PC-9 (cell line): ENCODE data around the gene C14orf119. TPM values are rescaled to one million over a fixed set of nuclear protein-coding genes. Genes with fewer than 3 reads are reported as not detected.

Source experiments
- BruUV-seq: library from RNA; stranded (reverse); fragments of 400-500 nt; replicated peaks from 2 replicates; lab custom pipeline; 2021; lab: Mats Ljungman, UMichigan
- CTCF ChIA-PET: fragments of 300-600 bp; sonication (Branson Sonifier 250); formaldehyde crosslinking; loops from one replicate; lab custom pipeline; 2022; ENCODE audit warnings: antibody characterized with exemption; lab: Charles Lee
- POLR2A ChIA-PET: fragments of 300-600 bp; sonication (Branson Sonifier 250); formaldehyde crosslinking; loops from one replicate; lab custom pipeline; 2022; ENCODE audit warnings: antibody characterized with exemption; ENCODE audit not compliant: unreplicated experiment; lab: Charles Lee
- DNase-seq, 2 experiments: peaks; one replicate each; pipeline versions ENCODE4 v3.0.0 to v3.0.0-alpha.2; 2015 to 2022; ENCODE audit warnings: mixed read lengths in 1 of 2
- H2AFZ ChIP-seq: fragments of 200-600 bp; sonication (generic); 2 replicates; pipeline ENCODE4 v1.8.1; 2017; ENCODE audit warnings: antibody characterized with exemption
- H3F3A ChIP-seq: fragments of 200-600 bp; sonication (generic); 2 replicates; pipeline ENCODE4 v1.8.1; 2017; ENCODE audit warnings: antibody characterized with exemption, mild to moderate bottlenecking, low read depth; ENCODE audit not compliant: insufficient read depth
- H3K27ac ChIP-seq: fragments of 200-600 bp; sonication (generic); 2 replicates; pipeline ENCODE4 v1.6.1; 2016; ENCODE audit warnings: mixed run types
- H3K27me3 ChIP-seq: fragments of 200-600 bp; sonication (generic); 2 replicates; pipeline ENCODE4 v1.6.1; 2016; ENCODE audit warnings: low read depth, mixed run types; ENCODE audit not compliant: insufficient read depth
- H3K36me3 ChIP-seq: fragments of 200-600 bp; sonication (generic); 2 replicates; pipeline ENCODE4 v1.6.1; 2016; ENCODE audit warnings: low read depth, mixed run types
- H3K4me1 ChIP-seq: fragments of 200-600 bp; sonication (generic); replicated peaks from 2 replicates; pipeline ENCODE4 v1.6.1; 2016; ENCODE audit warnings: mixed run types; ENCODE audit not compliant: insufficient read depth
- H3K4me2 ChIP-seq: fragments of 200-600 bp; sonication (generic); 2 replicates; pipeline ENCODE4 v1.6.1; 2017; ENCODE audit warnings: mixed run types
- H3K4me3 ChIP-seq: fragments of 200-600 bp; sonication (generic); 2 replicates; pipeline ENCODE4 v1.6.1; 2016; ENCODE audit warnings: mixed run types
- H3K79me2 ChIP-seq: fragments of 200-600 bp; sonication (generic); 2 replicates; pipeline ENCODE4 v1.6.1; 2017; ENCODE audit warnings: low read depth, mixed run types
- H3K9me2 ChIP-seq: fragments of 200-600 bp; sonication (generic); 2 replicates; pipeline ENCODE4 v1.8.1; 2017; ENCODE audit warnings: mild to moderate bottlenecking; ENCODE audit not compliant: insufficient read depth
- H3K9me3 ChIP-seq: fragments of 200-600 bp; sonication (generic); 2 replicates; pipeline ENCODE4 v1.8.1; 2016; ENCODE audit warnings: low read depth; ENCODE audit not compliant: insufficient read depth
- H4K20me1 ChIP-seq: fragments of 200-600 bp; sonication (generic); 2 replicates; pipeline ENCODE4 v1.8.1; 2017; ENCODE audit not compliant: insufficient read depth
- EZH2 ChIP-seq: fragments of 200-600 bp; sonication (generic); IDR thresholded peaks from 2 replicates; pipeline ENCODE4 v1.8.0; 2017; ENCODE audit warnings: antibody characterized with exemption, low read depth
- intact Hi-C: fragments of 100-400 bp; cut with micrococcal nuclease; formaldehyde crosslinking; loops from one replicate; pipeline ENCODE4 v1.10.0; 2022; ENCODE audit not compliant: unreplicated experiment
- total RNA-seq: library from RNA; stranded (reverse); gene quantifications from 2 replicates; pipeline ENCODE4 v1.2.3, GENCODE V29; 2021
- TF ChIP-seq, protein P1 (sequence below): fragments of 200-600 bp; sonication (generic); conservative IDR thresholded peaks from 2 replicates; pipeline ENCODE4 v1.6.1; 2017; ENCODE audit warnings: mixed run types, antibody characterized with exemption, mild to moderate bottlenecking, moderate library complexity

C14orf119 gene
- total RNA-seq, 1 experiment from 2014 or later: 46.5 TPM

DNA sequence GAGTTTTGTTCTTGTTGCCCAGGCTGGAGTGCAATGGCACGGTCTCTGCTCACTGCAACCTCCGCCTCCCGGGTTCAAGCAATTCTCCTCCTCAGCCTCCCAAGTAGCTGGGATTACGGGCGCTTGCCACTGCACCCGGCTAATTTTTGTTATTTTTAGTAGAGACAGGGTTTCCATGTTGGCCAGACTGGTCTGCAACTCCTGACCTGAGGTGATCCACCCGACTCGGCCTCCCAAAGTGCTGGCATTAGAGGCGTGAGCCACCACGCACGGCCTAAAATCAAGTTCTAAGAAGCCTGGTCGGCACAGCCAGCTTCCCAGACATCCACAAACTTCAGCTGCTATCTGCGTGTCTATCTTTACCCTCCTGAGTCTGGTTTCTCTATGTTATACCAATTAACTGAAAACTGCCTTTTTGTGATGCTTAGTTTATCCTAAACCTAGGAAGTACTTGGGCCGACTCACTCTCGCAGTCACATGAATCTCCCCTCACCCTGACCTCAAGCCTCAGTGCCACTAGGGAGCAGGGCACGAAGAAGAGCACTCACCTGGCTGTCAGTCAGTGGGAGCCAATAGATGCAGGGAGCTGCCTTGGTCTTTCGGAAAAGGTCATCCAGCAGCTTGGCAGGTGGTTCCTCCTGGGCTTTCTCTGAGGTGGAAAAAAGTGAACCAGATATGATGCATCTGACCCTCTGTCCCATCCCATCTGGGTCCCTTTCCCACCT, 34.6 kb upstream of the C14orf119 start:
- H4K20me1 ChIP-seq: 0 out of 2 replicates have a peak, but pooled peaks cover 3% of the 10 kb centered on the region

DNA sequence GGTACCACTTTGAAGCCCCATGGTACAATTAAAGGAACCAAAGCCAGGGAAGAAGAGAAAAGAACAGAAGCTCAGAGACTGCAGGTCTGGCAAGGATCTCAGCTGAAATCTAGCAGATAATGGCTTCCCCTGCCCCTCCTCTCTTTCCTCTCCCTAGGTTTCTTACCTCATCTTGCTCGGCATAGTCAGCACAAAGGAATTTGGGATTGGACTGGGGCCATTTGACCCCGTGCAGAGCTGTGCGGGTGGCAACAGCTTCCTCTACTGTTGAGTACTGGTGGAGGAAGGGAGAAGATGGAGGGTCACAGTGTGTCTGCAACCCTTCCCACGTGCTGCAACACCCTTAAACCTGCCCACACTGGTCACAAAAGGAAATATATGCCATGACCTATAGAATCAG, 33.3 kb upstream of the C14orf119 start:
- H3K4me2 ChIP-seq: peak overlapping the region; percentile 50
- no peak overlapping the region for H3K4me3 ChIP-seq
- peaks cover 16% of the 10 kb centered on the region for H3K79me2 ChIP-seq
- peaks cover 34% of the 10 kb centered on the region; the same call in 1 of the 2 replicates for H3K36me3 ChIP-seq
- intact Hi-C loops: no loop called here
- no peaks in the 10 kb centered on the region for H3K9me2 ChIP-seq
- POLR2A ChIA-PET: interaction anchor here (0.5 to 1.0 kb wide), 5 partner anchors 9 to 174 kb away, joined by 3 to 24 read pairs (median 6); partner anchors contain the start of genes ACIN1 and C14orf119
- H3K27me3 ChIP-seq: no peaks in the 10 kb centered on the region
- peaks cover 3% of the 10 kb centered on the region for H4K20me1 ChIP-seq
- TF ChIP-seq, protein P1, sequence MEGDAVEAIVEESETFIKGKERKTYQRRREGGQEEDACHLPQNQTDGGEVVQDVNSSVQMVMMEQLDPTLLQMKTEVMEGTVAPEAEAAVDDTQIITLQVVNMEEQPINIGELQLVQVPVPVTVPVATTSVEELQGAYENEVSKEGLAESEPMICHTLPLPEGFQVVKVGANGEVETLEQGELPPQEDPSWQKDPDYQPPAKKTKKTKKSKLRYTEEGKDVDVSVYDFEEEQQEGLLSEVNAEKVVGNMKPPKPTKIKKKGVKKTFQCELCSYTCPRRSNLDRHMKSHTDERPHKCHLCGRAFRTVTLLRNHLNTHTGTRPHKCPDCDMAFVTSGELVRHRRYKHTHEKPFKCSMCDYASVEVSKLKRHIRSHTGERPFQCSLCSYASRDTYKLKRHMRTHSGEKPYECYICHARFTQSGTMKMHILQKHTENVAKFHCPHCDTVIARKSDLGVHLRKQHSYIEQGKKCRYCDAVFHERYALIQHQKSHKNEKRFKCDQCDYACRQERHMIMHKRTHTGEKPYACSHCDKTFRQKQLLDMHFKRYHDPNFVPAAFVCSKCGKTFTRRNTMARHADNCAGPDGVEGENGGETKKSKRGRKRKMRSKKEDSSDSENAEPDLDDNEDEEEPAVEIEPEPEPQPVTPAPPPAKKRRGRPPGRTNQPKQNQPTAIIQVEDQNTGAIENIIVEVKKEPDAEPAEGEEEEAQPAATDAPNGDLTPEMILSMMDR: no peak
- no peak for TF ChIP-seq EZH2
- CTCF ChIA-PET: interaction anchor here (0.6 to 1.6 kb wide), 6 partner anchors 9 to 129 kb away, joined by 4 to 11 read pairs (median 6); no protein-coding TSS in a partner anchor
- H3K4me1 ChIP-seq: peaks cover 32% of the 10 kb centered on the region
- H3F3A ChIP-seq: peaks cover 79% of the 10 kb centered on the region
- no peak overlapping the region for H2AFZ ChIP-seq
- DNase-seq: peak; percentile 79 to 86
- no TSS peak for BruUV-seq
- H3K27ac ChIP-seq: no peak overlapping the region; the same call in 1 of the 2 replicates
- H3K9me3 ChIP-seq: no peaks in the 10 kb centered on the region

More for the DNA sequence above, 34.6 kb upstream of the C14orf119 start:
- H3K4me3 ChIP-seq: no peak overlapping the region
- no TSS peak for BruUV-seq
- no peaks in the 10 kb centered on the region for H3K9me2 ChIP-seq
- TF ChIP-seq, protein P1: no peak
- no peak for TF ChIP-seq EZH2
- peaks cover 76% of the 10 kb centered on the region for H3F3A ChIP-seq
- H2AFZ ChIP-seq: no peak overlapping the region
- peaks cover 40% of the 10 kb centered on the region for H3K4me1 ChIP-seq
- no peaks in the 10 kb centered on the region for H3K27me3 ChIP-seq
- CTCF ChIA-PET: no interaction called here
- H3K36me3 ChIP-seq: peaks cover 23% of the 10 kb centered on the region; the same call in 1 of the 2 replicates
- no peak for DNase-seq
- H3K79me2 ChIP-seq: peaks cover 4% of the 10 kb centered on the region
- H3K27ac ChIP-seq: no peak overlapping the region
- no peaks in the 10 kb centered on the region for H3K9me3 ChIP-seq
- POLR2A ChIA-PET: no interaction called here
- H3K4me2 ChIP-seq: no peak overlapping the region
- intact Hi-C loops: no loop called here

DNA sequence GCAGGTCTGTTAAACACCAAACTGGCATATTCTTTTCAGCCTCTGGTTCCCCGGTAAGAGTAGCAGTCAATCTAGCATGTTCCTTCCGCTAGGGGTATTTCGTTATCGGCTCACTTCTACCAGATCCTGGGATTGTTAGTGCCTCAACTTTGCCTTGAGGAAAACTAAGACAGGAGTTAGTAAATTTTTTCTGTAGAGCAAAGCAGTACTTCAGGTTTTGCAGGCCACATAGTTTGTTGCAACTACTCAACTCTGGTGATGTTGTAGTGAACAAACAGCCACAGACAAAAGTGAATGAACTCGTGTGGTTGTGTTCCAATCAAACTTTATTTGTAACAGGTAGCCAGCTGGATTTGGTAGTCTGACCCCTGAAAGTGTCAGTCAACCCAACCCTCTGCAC, 31.7 kb upstream of the C14orf119 start:
- Histone ChIP-seq H3K9me3 (no peaks in the 10 kb centered on the region), H3K4me3 (no peak overlapping the region), H3K4me1 (peaks cover 32% of the 10 kb centered on the region), H2AFZ (no peak overlapping the region), H3K27ac (no peak overlapping the region), H3K9me2 (no peaks in the 10 kb centered on the region), H3K36me3 (peaks cover 34% of the 10 kb centered on the region; the same call in 1 of the 2 replicates), H4K20me1 (peaks cover 12% of the 10 kb centered on the region), H3F3A (peaks cover 71% of the 10 kb centered on the region), H3K79me2 (peaks cover 28% of the 10 kb centered on the region), H3K4me2 (no peak overlapping the region), H3K27me3 (no peaks in the 10 kb centered on the region)
- TF ChIP-seq EZH2: no peak
- intact Hi-C loops: no loop called here
- no TSS peak for BruUV-seq
- CTCF ChIA-PET: no interaction called here
- POLR2A ChIA-PET: interaction anchor here (0.6 kb wide), 1 partner anchor 31 kb away, joined by 3 read pairs; the partner anchor contains the start of genes ACIN1 and C14orf119
- peak in 1 of 2 experiments; percentile 54 for DNase-seq
